B cell (primary cell): ENCODE measurements around the gene AGBL4. TPM values are rescaled to one million over a fixed set of nuclear protein-coding genes. Genes with fewer than 3 reads are reported as not detected.

Source experiments
- ATAC-seq: fragments of 200-7000 bp; cut with Tn5 transposase; one replicate; pipeline ENCODE4 v1.10.0; 2021; ENCODE audit warnings: low read depth, mild to moderate bottlenecking, moderate number of reproducible peaks, moderate library complexity
- CTCF ChIA-PET: fragments of 350-600 bp; sonication (Branson Sonifier 250); formaldehyde crosslinking; loops from one replicate; lab custom pipeline; 2021; ENCODE audit warnings: antibody characterized with exemption, inconsistent platforms; lab: Charles Lee
- POLR2A ChIA-PET: fragments of 350-600 bp; sonication (Branson Sonifier 250); formaldehyde crosslinking; loops from one replicate; lab custom pipeline; 2021; ENCODE audit warnings: antibody characterized with exemption; lab: Charles Lee
- DNase-seq: peaks from one replicate; pipeline ENCODE4 v3.0.0; 2013
- H2AFZ ChIP-seq: 2 replicates; pipeline ENCODE4 v1.6.1; 2012; ENCODE audit warnings: mild to moderate bottlenecking, low read depth, low read length; ENCODE audit not compliant: insufficient read depth, poor library complexity, severe bottlenecking
- H3K27ac ChIP-seq, 2 donors: 1 replicate in 1 of 2; 2 replicates in 1 of 2; pipeline ENCODE4 v1.5.1; 2012 to 2013; ENCODE audit warnings: low read length in 2 of 2, mild to moderate bottlenecking in 2 of 2, moderate library complexity in 1 of 2
- H3K27me3 ChIP-seq, 4 experiments: fragments of 200-600 bp in 1 of 4; sonication (generic) in 1 of 4; replicated peaks in 1 of 4; 1 replicate in 2 of 4; 2 replicates in 2 of 4; pipeline versions ENCODE4 v1.6.1 to v1.7.0; 2013 to 2016; ENCODE audit warnings: low read length in 3 of 4, mild to moderate bottlenecking in 2 of 4, mixed read lengths in 1 of 4, moderate library complexity in 1 of 4; ENCODE audit not compliant: insufficient read depth in 4 of 4, control insufficient read depth in 3 of 4; ENCODE audit errors: control extremely low read depth in 1 of 4
- H3K36me3 ChIP-seq, 2 experiments: replicated peaks in 1 of 2; 1 replicate in 1 of 2; 2 replicates in 1 of 2; pipeline versions ENCODE4 v1.6.1 to v1.7.1; 2013; ENCODE audit warnings: low read length in 1 of 2; ENCODE audit not compliant: insufficient read depth in 2 of 2, control insufficient read depth in 1 of 2; ENCODE audit errors: control extremely low read depth in 1 of 2, extremely low read depth in 1 of 2
- H3K4me1 ChIP-seq, 2 donors: fragments of 200-600 bp in 1 of 2; sonication (generic) in 1 of 2; 1 replicate in 1 of 2; 2 replicates in 1 of 2; pipeline versions ENCODE4 v1.5.1 to v1.6.1; 2013 to 2017; ENCODE audit warnings: low read length in 2 of 2; ENCODE audit not compliant: control insufficient read depth in 2 of 2, insufficient read depth in 2 of 2
- H3K4me2 ChIP-seq: replicated peaks from 2 replicates; pipeline ENCODE3; 2012; ENCODE audit warnings: mild to moderate bottlenecking, low read depth, low read length; ENCODE audit not compliant: poor library complexity, severe bottlenecking
- H3K4me3 ChIP-seq, 5 experiments: fragments of 200-600 bp in 1 of 5; sonication (generic) in 1 of 5; 1 replicate in 3 of 5; 2 replicates in 2 of 5; pipeline versions ENCODE4 v1.5.1 to v1.7.0; 2011 to 2016; ENCODE audit warnings: low read length in 4 of 5, mild to moderate bottlenecking in 4 of 5, low read depth in 2 of 5, control low read depth in 1 of 5, moderate library complexity in 1 of 5; ENCODE audit not compliant: insufficient read depth in 1 of 5; ENCODE audit errors: control extremely low read depth in 1 of 5, extremely low read depth in 1 of 5
- H3K79me2 ChIP-seq: fragments of 200-600 bp; sonication (generic); one replicate; pipeline ENCODE4 v1.6.0; 2016; ENCODE audit warnings: low read length; ENCODE audit not compliant: control insufficient read depth, insufficient read depth
- H3K9ac ChIP-seq: fragments of 200-600 bp; sonication (generic); 2 replicates; pipeline ENCODE4 v1.6.1; 2017; ENCODE audit warnings: mild to moderate bottlenecking, low read length, moderate library complexity
- H3K9me3 ChIP-seq, 3 donors: one replicate each; pipeline versions ENCODE4 v1.6.1 to v1.7.1; 2013; ENCODE audit warnings: low read length in 2 of 3; ENCODE audit not compliant: control insufficient read depth in 2 of 3, insufficient read depth in 1 of 3; ENCODE audit errors: control extremely low read depth in 1 of 3
- H4K20me1 ChIP-seq: 2 replicates; pipeline ENCODE4 v1.6.0; 2012; ENCODE audit warnings: mild to moderate bottlenecking, low read length; ENCODE audit not compliant: insufficient read depth, control insufficient read depth, poor library complexity, severe bottlenecking
- H3K27ac Mint-ChIP-seq: one replicate; pipeline ENCODE4 v1.8.0; 2021; ENCODE audit warnings: mixed read lengths
- H3K27me3 Mint-ChIP-seq: one replicate; pipeline ENCODE4 v1.8.0; 2021; ENCODE audit warnings: mixed read lengths
- H3K4me1 Mint-ChIP-seq: one replicate; pipeline ENCODE4 v1.8.0; 2021; ENCODE audit warnings: mixed read lengths
- H3K4me3 Mint-ChIP-seq: one replicate; pipeline ENCODE4 v1.8.0; 2021; ENCODE audit warnings: mixed read lengths
- H3K9me3 Mint-ChIP-seq: one replicate; pipeline ENCODE4 v1.8.0; 2022; ENCODE audit warnings: mixed read lengths; ENCODE audit not compliant: insufficient read depth
- CTCF ChIP-seq: fragments of 200-600 bp; IDR thresholded peaks from one replicate; pipeline ENCODE4 v1.8.0; 2022; ENCODE audit warnings: antibody characterized with exemption, mild to moderate bottlenecking
- EZH2 ChIP-seq: IDR thresholded peaks from 2 replicates; pipeline ENCODE4 v1.6.1; 2012; ENCODE audit warnings: borderline replicate concordance, low read depth, mild to moderate bottlenecking, moderate library complexity, low read length; ENCODE audit not compliant: insufficient read depth, poor library complexity, severe bottlenecking
- WGBS: methylation state at CpG from one replicate; pipeline ENCODE4 v1.1.5; 2013; ENCODE audit warnings: missing lambda C conversion rate; ENCODE audit not compliant: insufficient coverage; 5-methylcytosine and 5-hydroxymethylcytosine counted together
- intact Hi-C: fragments of 100-400 bp; cut with micrococcal nuclease; formaldehyde crosslinking; loops from one replicate; pipeline ENCODE4 v1.10.0; 2022
- polyA plus RNA-seq: library from polyadenylated mRNA; depleted of rRNA; stranded (reverse); fragments of >200 nt; gene quantifications from 2 replicates; pipeline ENCODE4 v1.2.3, GENCODE V29; 2012
- total RNA-seq, 2 donors: library from RNA; stranded (reverse); fragments of 120-200 nt in 1 of 2; gene quantifications; 1 replicate in 1 of 2; 2 replicates in 1 of 2; pipeline versions ENCODE4 v1.2.3 to v1.2.4, GENCODE V29; 2013 to 2022

AGBL4 gene
- total and polyA plus RNA-seq, 2 donors (not counting 1 experiment from before 2014, with no cell fraction given): 0.07 to 0.12 TPM

- Mint-ChIP-seq H3K27me3 (no peaks in the 10 kb centered on the region), H3K4me3 (no peak overlapping the region), H3K4me1 (no peaks in the 10 kb centered on the region), H3K9me3 (no peaks in the 10 kb centered on the region), H3K27ac (no peak overlapping the region)
- TF ChIP-seq EZH2 (no peak), CTCF (no peak)
- no peak overlapping the region for H3K4me2 ChIP-seq
- no peaks in the 10 kb centered on the region for H3K79me2 ChIP-seq
- H4K20me1 ChIP-seq: no peaks in the 10 kb centered on the region
- POLR2A ChIA-PET: no interaction called here
- no peaks in the 10 kb centered on the region for H3K4me1 ChIP-seq
- intact Hi-C loops: no loop called here
- no peak overlapping the region for H3K4me3 ChIP-seq
- H3K9me3 ChIP-seq: no peaks in the 10 kb centered on the region
- no peak overlapping the region for H2AFZ ChIP-seq
- no peaks in the 10 kb centered on the region for H3K36me3 ChIP-seq
- no peaks in the 10 kb centered on the region for H3K27me3 ChIP-seq
- CTCF ChIA-PET: no interaction called here
- no peak overlapping the region for H3K27ac ChIP-seq
- DNase-seq (no peak), ATAC-seq (no peak)
- WGBS: no CpG with 5 or more reads among the region's 2 CpGs
- no peak overlapping the region for H3K9ac ChIP-seq
These were observed 683.2 kb downstream of the AGBL4 start for GRCh38 chr1:49340576-49340975.

GRCh38 chr1:49339043-49339442, 684.7 kb downstream of the AGBL4 start:
- no peaks in the 10 kb centered on the region for H3K79me2 ChIP-seq
- H3K9ac ChIP-seq: no peak overlapping the region
- CTCF ChIA-PET: no interaction called here
- POLR2A ChIA-PET: no interaction called here
- DNase-seq: no peak
- H2AFZ ChIP-seq: no peak overlapping the region
- no peaks in the 10 kb centered on the region for H4K20me1 ChIP-seq
- H3K36me3 ChIP-seq: no peaks in the 10 kb centered on the region
- H3K4me3 Mint-ChIP-seq: no peak overlapping the region
- H3K27ac ChIP-seq: no peak overlapping the region
- intact Hi-C loops: no loop called here
- no peaks in the 10 kb centered on the region for H3K9me3 ChIP-seq
- no peaks in the 10 kb centered on the region for H3K4me1 Mint-ChIP-seq
- H3K27ac Mint-ChIP-seq: no peak overlapping the region
- no peak overlapping the region for H3K4me2 ChIP-seq
- no peaks in the 10 kb centered on the region for H3K9me3 Mint-ChIP-seq
- no peak overlapping the region for H3K4me3 ChIP-seq
- no peak for ATAC-seq
- no peaks in the 10 kb centered on the region for H3K27me3 Mint-ChIP-seq
- no peak for TF ChIP-seq CTCF
- no peak for TF ChIP-seq EZH2
- no peaks in the 10 kb centered on the region for H3K4me1 ChIP-seq
- 75% methylated on average over 1 of the region's 4 CpGs for WGBS
- no peaks in the 10 kb centered on the region for H3K27me3 ChIP-seq
